HG03175 (cell line): ENCODE measurements around the gene DLGAP4.
"Not testable (repeated sequence)": the region's sequence is repeated elsewhere in the genome, so short reads cannot be mapped to it uniquely, and the experiment has no call there.

ENCODE experiments used
- ATAC-seq: cut with Tn5 transposase; IDR thresholded peaks from one replicate; pipeline ENCODE4 v1.9.1; 2021; ENCODE audit warnings: mild to moderate bottlenecking, moderate library complexity; ENCODE audit not compliant: unreplicated experiment

Gene DLGAP4

GRCh38 chr20:36547186-36548005, 241.3 kb downstream of the DLGAP4 start:
- ATAC-seq: no peak

DNA sequence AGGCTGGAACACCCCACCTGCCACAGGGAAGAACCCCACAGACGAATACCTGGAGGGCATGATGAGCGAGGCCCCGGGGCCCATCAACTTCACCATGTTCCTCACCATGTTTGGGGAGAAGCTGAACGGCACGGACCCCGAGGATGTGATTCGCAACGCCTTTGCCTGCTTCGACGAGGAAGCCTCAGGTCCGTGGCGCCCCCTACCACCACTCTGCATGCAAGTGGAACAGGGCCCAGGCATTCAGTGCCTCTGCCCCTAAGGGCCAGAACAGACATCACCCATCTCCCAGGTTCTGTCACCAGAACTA, 241.8 kb downstream of the DLGAP4 start:
- no peak for ATAC-seq

GRCh38 chr20:36548704-36549627, 242.8 kb downstream of the DLGAP4 start:
- ATAC-seq: no peak

GRCh38 chr20:36549628-36549941, 243.4 kb downstream of the DLGAP4 start:
- ATAC-seq: no peak

DNA sequence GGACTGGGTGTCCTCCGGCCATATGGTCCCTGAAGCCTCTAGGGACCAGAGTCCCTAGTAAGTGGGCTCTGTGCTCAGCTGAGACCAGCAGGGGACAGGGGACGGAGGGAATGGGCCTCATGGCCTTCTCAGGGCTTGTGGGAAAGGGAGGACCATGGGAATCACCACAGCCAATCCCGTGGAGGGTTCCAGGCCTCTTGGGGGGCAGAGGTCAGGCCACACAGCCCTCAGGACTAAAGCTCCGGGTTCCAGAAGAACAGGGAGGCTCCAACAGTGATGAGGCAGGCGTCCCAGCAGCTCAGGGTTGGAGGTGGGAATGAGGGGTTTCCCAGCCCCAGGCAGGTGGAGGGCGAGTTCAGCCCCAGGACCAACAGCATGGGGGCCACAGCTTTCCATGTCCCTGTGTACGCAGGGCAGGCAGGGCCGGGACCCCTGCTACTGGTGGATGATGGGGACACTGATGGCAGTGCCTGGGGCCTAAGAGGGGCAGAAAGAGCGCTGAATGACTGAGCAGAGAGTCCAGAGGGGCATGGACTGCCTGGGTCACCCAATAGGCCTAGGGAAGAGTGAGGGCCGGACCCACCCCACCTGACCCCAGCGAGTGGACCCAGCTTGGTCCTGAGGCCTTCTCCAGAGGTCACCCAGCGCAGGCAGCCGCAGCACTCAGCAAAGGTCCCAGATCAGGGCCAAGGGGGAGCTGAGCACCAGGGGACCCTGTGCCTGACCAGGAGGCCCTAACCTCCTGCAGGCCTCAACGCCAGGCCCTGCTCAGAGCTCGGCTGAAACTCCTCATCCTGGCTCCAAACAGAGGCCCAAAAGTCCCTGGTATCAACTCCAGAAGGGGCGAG, 244.0 kb downstream of the DLGAP4 start:
- no peak for ATAC-seq

DNA sequence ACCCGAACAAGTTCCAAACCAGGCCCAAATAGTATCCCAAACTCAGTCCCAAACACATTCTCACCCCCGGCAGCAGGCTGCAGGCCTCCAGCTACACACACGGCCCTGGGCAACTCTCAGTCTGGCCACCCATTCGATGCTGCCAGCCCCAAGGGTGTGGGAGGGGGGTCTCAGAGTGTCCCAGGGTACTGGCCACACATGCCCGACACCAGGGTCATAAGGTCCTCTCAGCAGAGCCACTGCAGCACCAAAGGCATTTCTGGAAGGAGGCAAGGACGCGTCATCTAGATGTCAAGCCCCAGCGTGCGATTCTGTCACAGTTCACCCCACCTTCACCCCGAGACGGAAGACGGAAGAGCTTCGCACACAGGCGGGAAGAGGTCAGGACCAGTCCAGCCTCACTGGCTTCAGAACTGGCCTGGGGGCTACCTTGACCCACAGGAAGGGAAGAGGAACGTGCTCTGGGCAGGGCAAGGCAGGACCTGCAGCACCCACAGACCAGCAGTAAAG, 244.7 kb downstream of the DLGAP4 start:
- ATAC-seq: no peak

- no peak for ATAC-seq
Observed at GRCh38 chr20:36555248-36555647, 249.1 kb downstream of the DLGAP4 start.

GRCh38 chr20:36562724-36563123, 256.6 kb downstream of the DLGAP4 start:
- no peak for ATAC-seq

DNA sequence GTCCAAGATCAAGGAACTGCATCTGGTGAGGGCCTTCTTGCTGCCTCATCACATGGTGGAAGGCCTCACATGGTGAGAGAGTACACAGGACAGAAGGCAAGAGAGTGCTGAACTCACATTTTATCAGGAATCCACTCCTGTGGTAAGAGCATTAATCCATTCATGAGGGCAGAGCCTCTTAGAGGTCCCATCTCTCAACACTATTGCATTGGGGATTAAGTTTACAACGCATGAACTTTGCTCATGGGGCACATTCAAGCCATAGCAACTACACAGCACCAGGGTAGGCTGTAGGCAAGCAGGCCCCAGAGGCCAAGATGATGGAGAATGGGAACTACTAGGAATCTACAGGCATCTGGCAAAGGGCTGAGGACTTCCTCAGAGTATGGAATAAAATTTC, 257.2 kb downstream of the DLGAP4 start:
- ATAC-seq: no peak

DNA sequence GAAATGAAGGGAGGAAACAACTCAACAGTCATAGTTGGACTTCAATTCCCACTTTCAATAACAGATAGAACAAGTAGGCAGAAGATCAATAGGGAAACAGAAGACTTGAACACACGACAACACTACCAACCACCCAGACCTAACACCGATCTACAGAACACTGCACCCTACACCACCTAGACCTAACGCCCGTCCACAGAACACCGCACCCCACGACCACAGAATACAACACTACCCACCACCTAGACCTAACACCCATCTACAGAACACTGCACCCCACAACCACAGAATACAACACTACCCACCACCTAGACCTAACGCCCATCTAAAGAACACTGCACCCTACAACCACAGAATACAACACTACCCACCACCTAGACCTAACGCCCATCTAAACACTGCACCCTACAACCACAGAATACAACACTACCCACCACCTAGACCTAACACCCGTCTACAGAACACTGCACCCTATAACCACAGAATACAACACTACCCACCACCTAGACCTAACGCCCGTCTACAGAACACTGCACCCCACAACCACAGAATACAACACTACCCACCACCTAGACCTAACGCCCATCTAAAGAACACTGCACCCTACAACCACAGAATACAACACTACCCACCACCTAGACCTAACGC, 258.1 kb downstream of the DLGAP4 start:
- ATAC-seq: not testable (repeated sequence)

DNA sequence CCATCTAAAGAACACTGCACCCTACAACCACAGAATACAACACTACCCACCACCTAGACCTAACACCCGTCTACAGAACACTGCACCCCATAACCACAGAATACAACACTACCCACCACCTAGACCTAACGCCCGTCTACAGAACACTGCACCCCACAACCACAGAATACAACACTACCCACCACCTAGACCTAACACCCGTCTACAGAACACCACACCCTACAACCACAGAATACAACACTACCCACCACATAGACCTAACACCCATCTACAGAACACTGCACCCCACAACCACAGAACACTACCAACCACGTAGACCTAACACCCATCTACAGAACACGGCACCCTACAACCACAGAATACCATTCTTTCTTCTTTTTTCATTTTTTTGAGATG, 258.6 kb downstream of the DLGAP4 start:
- ATAC-seq: not testable (repeated sequence)

DNA sequence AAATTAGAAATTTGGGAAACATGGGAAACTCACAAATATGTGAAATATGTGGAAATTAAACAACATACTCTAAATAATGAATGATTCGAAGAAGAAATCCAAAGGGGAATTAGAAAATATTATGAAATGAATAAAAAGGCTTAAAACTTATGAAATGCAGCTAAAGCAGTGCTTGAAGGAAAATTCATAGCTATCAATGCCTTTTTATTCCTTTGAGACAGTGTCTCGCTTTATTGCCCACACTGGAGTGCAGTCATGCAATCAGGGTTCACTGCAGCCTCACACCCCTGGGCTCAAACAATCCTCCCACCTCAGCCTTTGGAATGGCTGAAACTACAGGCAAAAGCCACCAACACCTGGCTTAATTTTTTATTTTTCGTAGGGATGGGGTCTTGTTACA, 259.4 kb downstream of the DLGAP4 start:
- no peak for ATAC-seq

DNA sequence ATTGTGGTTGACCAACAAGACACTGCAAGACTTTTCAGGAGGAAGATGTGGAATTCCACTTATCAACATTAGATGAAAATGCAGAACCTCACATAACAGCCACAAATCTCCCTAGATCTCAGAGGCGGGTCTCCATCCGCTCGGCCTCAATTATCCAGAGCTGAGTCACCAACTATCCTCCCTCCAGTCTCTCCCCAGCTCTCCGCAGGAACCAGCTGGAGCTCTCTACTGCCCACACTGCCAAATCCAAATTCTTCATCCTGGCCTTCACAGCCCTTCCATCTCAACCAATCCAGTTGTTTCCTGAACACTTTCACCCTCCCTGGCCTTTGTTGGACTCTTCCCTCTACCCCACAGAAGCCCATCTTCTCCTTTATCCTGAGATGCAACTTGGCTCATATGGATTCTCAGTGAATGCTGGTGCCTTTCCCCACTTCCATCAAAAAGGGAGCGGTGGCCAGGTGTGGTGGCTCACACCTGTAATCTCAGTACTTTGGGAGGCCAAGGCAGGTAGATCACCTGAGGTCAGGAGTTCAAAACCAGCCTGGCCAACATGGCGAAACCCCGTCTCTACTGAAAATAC, 263.8 kb downstream of the DLGAP4 start:
- no peak for ATAC-seq

DNA sequence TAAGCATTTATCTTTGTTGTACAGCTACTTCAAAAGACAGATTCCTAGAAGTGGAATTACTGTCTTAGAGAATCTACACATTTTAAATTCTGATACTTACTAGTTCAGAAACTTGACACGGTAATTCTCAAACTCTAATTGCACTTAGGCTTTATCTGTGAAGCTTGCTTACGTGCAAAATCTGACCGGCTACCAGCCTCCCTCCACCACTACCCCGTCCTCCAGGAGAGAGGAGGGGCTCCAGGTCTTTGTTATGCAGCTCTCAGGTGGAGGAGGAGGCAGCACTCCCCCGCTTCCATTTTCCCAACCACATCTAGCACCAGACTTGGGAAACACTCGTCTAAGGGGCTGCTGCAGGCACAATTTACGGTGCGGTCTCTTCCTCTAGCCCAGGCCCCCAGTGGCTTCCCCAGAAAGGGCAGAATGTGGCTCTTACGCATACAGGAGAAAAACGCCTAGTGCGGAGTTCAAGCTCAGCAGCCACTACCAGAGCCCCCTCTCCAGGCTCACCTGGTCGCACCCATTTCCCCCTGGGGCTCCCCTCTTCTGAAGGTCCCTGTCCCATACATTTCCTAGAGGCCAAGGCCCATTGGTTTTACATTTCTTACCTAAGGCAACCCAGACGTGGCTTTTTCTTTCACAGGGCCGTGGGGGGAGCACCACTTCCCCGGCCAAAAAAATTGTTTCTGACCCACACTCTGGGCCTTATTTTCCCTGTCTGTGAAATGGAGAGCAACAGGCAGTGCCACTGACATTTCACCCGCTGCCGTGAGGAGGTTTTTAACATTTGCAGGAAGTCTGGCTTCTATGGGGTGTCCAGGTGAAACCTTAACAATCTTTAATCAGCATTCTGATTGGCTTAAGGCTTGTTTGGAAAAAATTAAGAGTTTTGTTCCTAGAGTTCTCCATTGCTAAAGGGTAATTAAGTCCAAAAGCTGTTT, 265.7 kb downstream of the DLGAP4 start:
- ATAC-seq: no peak

DNA sequence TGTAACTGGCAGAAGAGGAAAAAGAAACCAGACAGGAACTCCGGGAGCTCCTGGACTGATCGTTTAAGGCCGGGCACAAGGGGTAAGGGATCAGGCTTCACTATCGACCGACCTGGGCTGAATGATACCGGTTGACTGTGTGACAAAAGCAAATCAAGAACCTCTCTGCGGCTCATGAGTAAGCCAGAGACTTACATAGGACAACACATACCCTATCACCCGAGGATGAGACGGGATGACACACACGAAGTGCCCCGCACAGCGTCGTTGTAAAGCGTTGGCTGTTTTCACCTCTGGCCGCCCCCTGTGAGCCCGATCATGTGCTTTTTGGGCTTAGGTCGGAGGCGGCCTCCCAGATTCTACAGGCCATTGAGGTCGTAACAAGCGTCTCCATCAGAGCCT, 266.6 kb downstream of the DLGAP4 start:
- peak; percentile 9 for ATAC-seq

- ATAC-seq: peak; percentile 68
Observed at GRCh38 chr20:36573103-36573797, 267.1 kb downstream of the DLGAP4 start, which contains the start of gene TGIF2. Gene TGIF2 (plus strand): TSS chr20:36573597. CDS start chr20:36578775, 5,178 bp downstream.

GRCh38 chr20:36573798-36574365, 267.7 kb downstream of the DLGAP4 start:
- ATAC-seq: no peak
